Ascending aorta (tissue), 2 donors: Measurements from ENCODE around the gene F5. TPM values are rescaled to one million over a fixed set of nuclear protein-coding genes. Genes with fewer than 3 reads are reported as not detected.

Experiments
- DNase-seq, 2 donors: peaks; one replicate each; pipeline ENCODE4 v3.0.0-alpha.2; 2019; ENCODE audit warnings: low spot score in 2 of 2
- H3K27ac ChIP-seq, 2 donors: fragments of 200-600 bp; sonication (generic); one replicate each; pipeline ENCODE4 v1.5.1; 2016 to 2017; ENCODE audit warnings: mild to moderate bottlenecking in 1 of 2
- H3K27me3 ChIP-seq: fragments of 200-600 bp; sonication (generic); one replicate; pipeline ENCODE4 v1.5.1; 2017
- H3K36me3 ChIP-seq, 2 donors: fragments of 200-600 bp; sonication (generic); one replicate each; pipeline ENCODE4 v1.5.1; 2016
- H3K4me1 ChIP-seq, 2 donors: fragments of 200-600 bp; sonication (generic); one replicate each; pipeline ENCODE4 v1.5.1; 2016 to 2017; ENCODE audit warnings: mild to moderate bottlenecking in 1 of 2
- H3K4me3 ChIP-seq, 2 donors: fragments of 200-600 bp; sonication (generic); one replicate each; pipeline ENCODE4 v1.5.1; 2016 to 2017; ENCODE audit warnings: mild to moderate bottlenecking in 1 of 2
- H3K9me3 ChIP-seq, 2 donors: fragments of 200-600 bp; sonication (generic); one replicate each; pipeline ENCODE4 v1.5.1; 2016
- intact Hi-C: fragments of 100-400 bp; cut with DNase I; formaldehyde crosslinking; loops from one replicate; pipeline ENCODE4 v1.15.1; 2023
- total RNA-seq: library from RNA; depleted of rRNA; stranded (reverse); fragments of >200 nt; gene quantifications from one replicate; pipeline ENCODE4 v1.1.0, GENCODE V29; 2016
- TF ChIP-seq, protein P1 (sequence below), 3 experiments: fragments of 200-600 bp in 2 of 3; fragments of 450-650 bp in 1 of 3; sonication (generic) in 2 of 3; IDR thresholded peaks; one replicate each; pipeline ENCODE4 v1.5.1; 2016 to 2019; ENCODE audit warnings: antibody characterized with exemption in 3 of 3, mild to moderate bottlenecking in 1 of 3, moderate library complexity in 1 of 3

Gene F5
- total RNA-seq, 1 donor from 2014 or later, result not detected

DNA sequence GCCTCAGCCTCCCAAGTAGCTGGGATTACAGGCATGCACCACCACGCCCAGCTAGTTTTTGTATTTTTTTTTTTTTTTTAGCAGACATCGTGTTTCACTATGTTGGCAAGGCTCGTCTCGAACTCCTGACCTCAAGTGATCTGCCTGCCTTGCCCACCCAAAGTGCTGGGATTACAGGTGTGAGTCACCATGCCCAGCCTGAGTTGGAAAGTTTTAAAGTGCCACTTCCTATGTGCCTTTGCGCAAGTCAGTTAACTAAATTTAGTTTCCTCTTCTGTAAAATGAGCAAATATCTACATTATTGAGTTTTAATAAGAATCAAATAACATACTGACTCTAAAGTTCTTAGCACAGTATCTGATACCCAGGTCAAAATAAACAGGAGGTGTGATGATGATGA, 112.9 kb downstream of the F5 start:
- DNase-seq, result no peak
- H3K36me3 ChIP-seq, result peaks cover 6 to 24% of the 10 kb centered on the region in 2 donors
- no peak overlapping the region for H3K4me3 ChIP-seq
- intact Hi-C loops, result no loop called here
- no peak overlapping the region for H3K27ac ChIP-seq
- no peaks in the 10 kb centered on the region for H3K27me3 ChIP-seq
- TF ChIP-seq, protein P1, sequence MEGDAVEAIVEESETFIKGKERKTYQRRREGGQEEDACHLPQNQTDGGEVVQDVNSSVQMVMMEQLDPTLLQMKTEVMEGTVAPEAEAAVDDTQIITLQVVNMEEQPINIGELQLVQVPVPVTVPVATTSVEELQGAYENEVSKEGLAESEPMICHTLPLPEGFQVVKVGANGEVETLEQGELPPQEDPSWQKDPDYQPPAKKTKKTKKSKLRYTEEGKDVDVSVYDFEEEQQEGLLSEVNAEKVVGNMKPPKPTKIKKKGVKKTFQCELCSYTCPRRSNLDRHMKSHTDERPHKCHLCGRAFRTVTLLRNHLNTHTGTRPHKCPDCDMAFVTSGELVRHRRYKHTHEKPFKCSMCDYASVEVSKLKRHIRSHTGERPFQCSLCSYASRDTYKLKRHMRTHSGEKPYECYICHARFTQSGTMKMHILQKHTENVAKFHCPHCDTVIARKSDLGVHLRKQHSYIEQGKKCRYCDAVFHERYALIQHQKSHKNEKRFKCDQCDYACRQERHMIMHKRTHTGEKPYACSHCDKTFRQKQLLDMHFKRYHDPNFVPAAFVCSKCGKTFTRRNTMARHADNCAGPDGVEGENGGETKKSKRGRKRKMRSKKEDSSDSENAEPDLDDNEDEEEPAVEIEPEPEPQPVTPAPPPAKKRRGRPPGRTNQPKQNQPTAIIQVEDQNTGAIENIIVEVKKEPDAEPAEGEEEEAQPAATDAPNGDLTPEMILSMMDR (IDR thresholded peaks at IDR 0.05), result no peak
- no peaks in the 10 kb centered on the region for H3K9me3 ChIP-seq
- no peaks in the 10 kb centered on the region for H3K4me1 ChIP-seq

DNA sequence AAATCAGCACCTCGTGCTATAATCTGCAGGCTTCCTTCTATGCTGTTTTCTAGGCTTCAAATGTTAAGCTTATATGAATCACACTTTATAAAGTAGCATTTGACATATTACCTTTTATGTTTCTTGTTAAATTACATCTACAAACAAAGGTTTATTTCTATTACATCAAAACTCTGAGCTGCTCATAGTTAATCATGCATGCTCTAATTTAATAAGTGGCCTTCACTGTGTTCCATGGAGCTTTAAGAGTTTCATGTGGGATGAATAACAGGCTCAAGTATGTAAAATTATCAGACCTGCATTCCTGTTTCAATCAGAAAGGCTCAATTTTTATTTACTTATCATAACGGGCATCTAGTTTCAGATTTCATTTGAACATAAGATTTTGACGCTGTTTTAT, 113.5 kb downstream of the F5 start:
- peaks cover 11 to 30% of the 10 kb centered on the region in 2 donors for H3K36me3 ChIP-seq
- intact Hi-C loops, result no loop called here

DNA sequence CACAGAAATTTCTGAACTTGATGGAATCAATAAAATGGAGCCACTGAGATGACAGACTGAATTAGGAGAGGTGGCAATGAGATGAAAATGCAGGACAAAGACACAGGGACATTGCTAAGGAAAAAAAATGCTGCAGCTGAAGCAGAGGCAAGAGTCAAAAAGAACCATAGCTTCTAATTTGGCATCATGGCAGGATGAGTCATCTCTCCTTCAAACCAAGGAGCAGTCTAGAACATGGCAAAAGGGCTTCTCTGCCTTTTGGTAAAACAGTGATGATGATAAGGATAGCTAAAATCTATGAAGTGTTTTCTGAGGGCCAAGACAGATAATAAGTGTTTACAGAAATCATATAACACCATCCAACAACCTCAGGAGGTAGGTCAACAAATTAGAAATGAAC, 117.3 kb downstream of the F5 start:
- Histone ChIP-seq H3K36me3 (peaks cover 9 to 20% of the 10 kb centered on the region in 2 donors), H3K27me3 (no peaks in the 10 kb centered on the region), H3K4me3 (no peak overlapping the region), H3K9me3 (no peaks in the 10 kb centered on the region), H3K4me1 (no peaks in the 10 kb centered on the region), H3K27ac (no peak overlapping the region)
- no peak for DNase-seq
- intact Hi-C loops, result loop anchor here (10.0 kb wide), 1 partner anchor 336 kb away; no protein-coding TSS in a partner anchor
- TF ChIP-seq, protein P1 (IDR thresholded peaks at IDR 0.05), result no peak

More for the DNA sequence above, 113.5 kb downstream of the F5 start:
- H3K27ac ChIP-seq, result no peak overlapping the region
- no peak for DNase-seq
- H3K9me3 ChIP-seq, result no peaks in the 10 kb centered on the region
- TF ChIP-seq, protein P1 (IDR thresholded peaks at IDR 0.05), result no peak
- H3K27me3 ChIP-seq, result no peaks in the 10 kb centered on the region
- no peak overlapping the region for H3K4me3 ChIP-seq
- no peaks in the 10 kb centered on the region for H3K4me1 ChIP-seq

DNA sequence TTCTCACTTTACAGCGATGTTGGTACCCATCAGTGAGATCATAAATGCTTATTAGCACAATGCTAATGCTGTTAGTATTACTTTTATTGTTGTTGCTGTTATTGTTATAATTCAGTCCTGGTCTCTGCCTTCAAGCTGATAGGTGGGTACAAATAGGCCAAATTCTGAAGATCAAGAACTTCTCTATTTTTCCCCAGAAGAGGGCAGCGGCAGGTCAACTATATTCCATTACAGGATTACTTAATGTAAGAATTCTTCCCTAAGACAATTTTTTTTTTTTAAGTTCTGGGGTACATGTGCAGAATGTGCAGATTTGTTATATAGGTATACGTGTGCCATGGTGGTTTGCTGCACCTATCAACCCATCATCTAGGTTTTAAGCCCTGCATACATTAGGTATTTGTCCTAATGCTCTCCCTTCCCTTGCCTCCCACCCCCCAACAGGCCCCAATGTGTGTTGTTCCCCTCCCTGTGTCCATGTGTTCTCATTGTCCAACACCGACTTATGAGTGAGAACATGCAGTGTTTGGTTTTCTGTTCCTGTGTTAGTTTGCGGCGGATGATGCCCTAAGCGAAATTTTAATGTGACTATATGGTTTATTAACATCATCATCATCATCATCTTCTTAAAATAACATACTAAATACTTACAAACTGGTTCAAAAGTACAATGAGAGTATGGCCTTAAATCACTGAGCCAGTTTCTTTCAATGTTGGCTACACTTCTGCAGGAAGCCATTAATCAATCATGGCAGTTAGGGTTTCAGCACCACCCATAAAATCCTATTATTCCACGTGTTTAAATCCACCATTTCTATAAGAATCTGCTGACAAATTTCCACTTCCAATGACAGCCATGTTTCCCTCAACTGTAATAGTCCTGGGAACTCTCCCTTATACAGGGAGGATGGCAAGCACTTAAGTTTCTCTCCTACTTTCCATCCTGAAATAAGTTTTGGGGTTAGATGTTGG, 119.7 kb downstream of the F5 start:
- TF ChIP-seq, protein P1 (IDR thresholded peaks at IDR 0.05), result peak; percentile 10 to 49 (median 29)
- Histone ChIP-seq H3K9me3 (no peaks in the 10 kb centered on the region), H3K4me3 (no peak overlapping the region), H3K27ac (no peak overlapping the region), H3K4me1 (no peaks in the 10 kb centered on the region), H3K36me3 (peaks cover 9 to 20% of the 10 kb centered on the region in 2 donors), H3K27me3 (no peaks in the 10 kb centered on the region)
- intact Hi-C loops, result loop anchor here (2.0 to 10.0 kb wide), 2 partner anchors 80 to 338 kb away; no protein-coding TSS in a partner anchor
- no peak for DNase-seq

DNA sequence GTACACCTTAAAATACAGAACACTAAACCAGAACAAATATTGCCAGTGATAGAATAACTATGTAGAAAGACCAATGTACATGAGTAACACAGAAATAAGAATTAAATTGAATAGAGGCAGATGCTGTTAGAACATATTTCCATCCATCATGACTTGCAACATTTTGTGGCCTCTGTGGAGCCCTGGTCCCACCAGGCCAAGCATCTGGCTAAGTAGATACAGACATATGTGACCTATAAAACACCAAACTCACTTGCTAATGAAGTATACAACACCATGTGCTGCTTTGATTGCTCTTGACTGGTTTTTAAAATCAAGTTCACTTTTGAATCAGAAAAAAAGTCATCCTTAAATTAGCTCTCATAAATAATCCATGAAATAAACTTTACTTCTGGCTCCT, 121.0 kb downstream of the F5 start:
- Histone ChIP-seq H3K4me1 (no peaks in the 10 kb centered on the region), H3K4me3 (no peak overlapping the region), H3K27ac (no peak overlapping the region), H3K9me3 (no peaks in the 10 kb centered on the region), H3K27me3 (no peaks in the 10 kb centered on the region), H3K36me3 (peaks cover 9 to 20% of the 10 kb centered on the region in 2 donors)
- DNase-seq, result no peak
- intact Hi-C loops, result loop anchor here (10.0 kb wide), 1 partner anchor 340 kb away; no protein-coding TSS in a partner anchor
- TF ChIP-seq, protein P1 (IDR thresholded peaks at IDR 0.05), result no peak

Other genes with a start within 250 kb of the F5 start
- 4.9 TPM for gene NME7, start 218.7 kb downstream of the F5 start, total RNA-seq
- 8.5 TPM for gene BLZF1, start 218.3 kb downstream of the F5 start, total RNA-seq
- not detected for gene CCDC181, start 159.0 kb downstream of the F5 start, total RNA-seq
- 36.7 TPM for gene SLC19A2, start 100.5 kb downstream of the F5 start, total RNA-seq
- gene SELP, start 43.6 kb upstream of the F5 start, total RNA-seq, result 40.0 TPM
- 1.9 TPM for gene SELL, start 125.1 kb upstream of the F5 start, total RNA-seq
- 9.0 TPM for gene SELE, start 147.6 kb upstream of the F5 start, total RNA-seq
- gene METTL18, start 208.4 kb upstream of the F5 start, total RNA-seq, result 19.2 TPM